ENCODE results near the gene EPC2.

EPC2 gene

DNA sequence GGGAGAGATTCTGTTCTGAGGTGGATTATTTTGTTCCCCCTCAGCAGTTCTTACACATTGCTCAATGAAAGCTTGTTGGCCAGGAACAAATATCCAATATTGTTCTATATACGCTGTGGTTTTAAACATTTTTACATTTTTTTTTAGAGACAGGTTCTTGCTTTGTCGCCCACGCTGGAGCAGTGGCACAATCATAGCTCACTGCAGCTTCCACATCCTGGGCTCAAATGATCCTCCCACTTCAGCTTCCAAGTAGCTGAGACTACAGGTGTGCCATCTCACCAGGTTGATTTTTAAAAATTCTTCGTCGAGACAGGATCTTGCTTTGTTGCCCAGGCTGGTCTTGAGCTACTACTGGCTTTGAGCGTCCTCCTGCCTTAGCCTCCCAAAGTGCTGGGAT is 171.6 kb downstream of the EPC2 start:
- no peak for DNase-seq

DNA sequence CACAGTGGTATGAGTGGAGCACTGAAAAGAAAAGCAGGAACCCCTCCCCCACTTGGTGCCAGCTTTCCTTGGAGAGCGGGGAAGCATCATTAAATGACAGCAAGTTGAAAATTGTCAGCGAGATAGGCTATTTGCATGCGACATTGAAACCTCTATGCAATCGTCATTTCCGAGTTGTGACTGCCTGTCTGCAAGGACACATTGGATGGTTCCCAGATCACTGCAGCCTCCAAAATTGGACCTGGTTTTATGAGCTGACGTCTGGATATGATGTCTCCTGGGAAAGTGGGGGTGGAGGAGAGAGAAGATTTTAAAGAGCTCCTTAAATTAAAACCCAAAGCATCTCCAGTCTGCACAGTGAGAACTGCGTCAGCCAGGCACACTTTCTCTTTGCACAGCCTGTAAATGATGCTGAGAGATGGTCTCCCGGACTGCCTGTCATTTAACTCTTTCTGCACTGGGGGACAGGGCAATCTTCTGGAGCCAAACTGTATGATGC is 172.7 kb downstream of the EPC2 start:
- DNase-seq, result no peak

DNA sequence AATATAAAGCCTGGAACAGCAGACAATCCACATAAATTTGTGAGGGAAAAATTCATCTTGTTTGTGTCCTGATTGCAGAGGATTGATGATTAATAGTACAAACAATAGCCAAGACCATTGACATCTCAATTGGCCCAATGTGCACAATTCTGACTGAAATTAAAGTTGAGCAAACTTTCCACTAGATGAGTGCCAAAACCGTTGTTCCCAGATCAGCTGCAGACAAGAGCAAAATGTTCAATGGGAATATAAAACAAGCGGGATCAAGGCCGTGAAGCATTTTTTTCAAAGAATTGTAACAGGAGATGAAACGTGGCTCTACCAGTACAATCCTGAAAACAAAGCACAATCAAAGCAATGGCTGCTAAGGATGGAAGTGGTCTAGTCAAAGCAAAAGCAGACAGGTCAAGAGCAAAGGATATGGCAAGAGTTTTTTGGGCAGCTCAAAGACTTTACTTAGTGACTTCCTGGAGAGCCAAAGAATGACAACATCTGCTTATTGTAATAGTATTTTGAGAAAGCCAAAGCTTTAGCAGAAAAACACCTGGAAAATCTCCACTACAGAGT is 174.6 kb downstream of the EPC2 start:
- no peak for DNase-seq

DNA sequence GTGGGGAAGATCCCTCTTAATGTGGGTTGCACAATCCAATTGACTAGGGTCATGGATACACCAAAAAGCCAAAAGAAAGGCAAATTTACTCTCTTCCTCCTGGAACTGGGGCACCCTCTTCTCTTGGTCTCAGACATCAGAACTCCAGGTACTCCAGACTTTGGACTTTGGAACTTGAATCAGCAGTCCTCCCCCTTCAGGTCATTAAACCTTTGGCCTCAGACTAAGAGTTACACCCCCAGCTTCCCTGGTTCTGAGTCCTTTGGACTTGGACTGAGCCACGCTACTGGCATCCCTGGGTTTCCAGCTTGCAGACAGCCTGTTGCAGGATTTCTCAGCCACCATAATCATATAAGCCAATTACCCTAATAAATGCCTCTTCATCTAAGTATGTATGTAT is 179.6 kb downstream of the EPC2 start:
- DNase-seq, result no peak

DNA sequence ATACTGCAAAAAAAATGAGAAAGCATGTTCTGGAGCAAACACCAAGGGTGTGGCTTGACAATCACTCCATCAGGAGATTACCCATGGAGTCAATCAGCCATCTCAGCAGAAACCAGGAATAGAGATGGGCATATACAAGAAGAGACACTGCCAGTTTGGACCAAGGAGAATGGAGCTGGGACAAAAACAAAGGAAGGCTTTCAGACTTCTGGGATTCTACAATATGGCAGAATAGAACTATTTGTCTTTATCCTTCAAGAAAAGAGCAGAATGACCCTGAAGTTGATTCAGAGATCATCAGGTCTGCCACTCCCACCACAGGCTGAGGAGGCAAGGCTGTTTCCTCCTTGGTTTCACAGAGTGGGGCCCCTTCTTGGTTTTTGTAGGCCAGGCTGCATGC is 182.2 kb downstream of the EPC2 start:
- DNase-seq, result no peak

DNA sequence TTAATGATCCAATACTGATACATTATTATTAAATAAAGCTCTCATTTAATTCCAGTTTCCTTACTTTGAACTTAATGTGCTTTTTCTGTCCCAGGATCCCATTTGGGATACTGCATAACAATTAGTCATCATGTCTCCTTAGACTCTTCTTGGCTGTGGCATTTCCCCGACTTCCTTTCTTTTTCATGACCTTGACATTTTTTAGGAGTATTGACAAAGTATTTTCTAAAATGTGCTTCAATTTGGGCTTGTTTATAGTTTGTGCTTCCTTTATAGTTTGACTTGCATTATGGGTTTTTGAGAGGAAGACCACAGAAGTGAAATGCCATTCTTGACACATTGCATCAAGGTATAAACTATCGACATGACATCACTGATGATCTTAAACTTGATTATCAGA is 184.4 kb downstream of the EPC2 start:
- no peak for DNase-seq

DNA sequence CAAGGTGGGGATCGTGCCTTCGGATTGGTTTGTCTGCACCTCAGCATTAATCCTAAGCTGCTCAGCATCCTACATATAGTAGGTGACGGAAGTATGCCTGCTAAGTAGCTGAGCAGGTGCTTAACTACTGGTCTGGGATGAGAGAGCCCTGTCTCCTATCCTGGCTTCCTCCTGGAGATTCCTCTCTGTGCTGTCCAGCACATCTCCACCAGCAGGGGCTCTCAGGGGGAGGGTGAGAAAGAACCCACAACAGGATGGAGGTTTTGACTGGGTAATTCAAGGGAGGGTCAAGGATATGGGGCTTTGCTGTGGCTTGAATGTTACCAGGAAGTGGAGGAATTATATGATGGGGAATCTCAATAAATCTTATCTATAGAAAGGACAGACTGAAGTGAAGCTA is 185.1 kb downstream of the EPC2 start:
- no peak for DNase-seq

DNA sequence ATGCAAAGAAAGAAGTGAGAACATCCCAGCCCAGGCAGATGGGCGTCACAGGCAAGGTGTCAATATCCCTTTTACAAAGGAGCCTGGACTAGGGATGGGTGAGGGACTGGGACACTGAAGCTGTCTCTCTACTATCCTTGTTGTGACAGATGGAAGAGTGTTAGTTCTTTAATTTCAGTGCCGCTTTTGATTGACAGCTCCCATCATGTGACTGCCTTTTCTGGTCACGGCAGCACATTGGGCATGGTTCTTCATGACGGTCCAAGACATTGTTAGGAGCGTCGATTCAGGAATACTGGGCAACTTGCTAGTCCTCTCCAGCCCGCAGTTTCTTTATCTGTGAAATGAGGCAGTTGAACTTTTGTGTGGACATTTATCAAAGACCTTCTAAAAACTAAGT is 188.1 kb downstream of the EPC2 start:
- no peak for DNase-seq

Data from NCI-H1048 (cell line).